Bronchial epithelial cell (primary cell): ENCODE measurements around the gene CEP76. TPM values are rescaled to one million over a fixed set of nuclear protein-coding genes. Genes with fewer than 3 reads are reported as not detected.

Experiments
- DNase-seq: peaks from one replicate; pipeline ENCODE4 v3.0.0-alpha.2; 2010; ENCODE audit warnings: low read depth
- FAIRE-seq: peaks from 2 replicates; lab custom pipeline; 2011; peaks lifted over from hg19 to GRCh38; lab: Jason Lieb, UNC
- H3K27me3 ChIP-seq: 2 replicates; pipeline ENCODE4 v1.5.1; 2011; ENCODE audit warnings: low read length; ENCODE audit not compliant: control insufficient read depth, insufficient read depth
- H3K36me3 ChIP-seq: 2 replicates; pipeline ENCODE4 v1.5.1; 2011; ENCODE audit warnings: low read length; ENCODE audit not compliant: control insufficient read depth, insufficient read depth
- H3K4me3 ChIP-seq: 2 replicates; pipeline ENCODE4 v1.5.1; 2011; ENCODE audit warnings: mild to moderate bottlenecking, low read depth, low read length, control low read depth
- CTCF ChIP-seq: IDR thresholded peaks from 2 replicates; pipeline ENCODE4 v1.5.1; 2011; ENCODE audit warnings: mild to moderate bottlenecking, moderate library complexity, low read length, control low read depth, inconsistent platforms; ENCODE audit not compliant: insufficient read depth, severe bottlenecking
- total RNA-seq: library from RNA; depleted of rRNA; stranded (reverse); fragments of >200 nt; gene quantifications from 2 replicates; pipeline ENCODE4 v1.2.1, GENCODE V29; 2014

Gene CEP76
- total RNA-seq, 1 donor from 2014 or later: 11.3 TPM

- H3K4me3 ChIP-seq: no peak overlapping the region
- DNase-seq (peak; percentile 96), FAIRE-seq (no peak)
- H3K27me3 ChIP-seq: no peaks in the 10 kb centered on the region
- no peaks in the 10 kb centered on the region for H3K36me3 ChIP-seq
- TF ChIP-seq CTCF: no peak
Observed at GRCh38 chr18:12742453-12742852, 39.9 kb upstream of the CEP76 start.

GRCh38 chr18:12741351-12741750, 38.8 kb upstream of the CEP76 start:
- peak; percentile 99 for DNase-seq
- Histone ChIP-seq H3K27me3 (no peaks in the 10 kb centered on the region), H3K36me3 (no peaks in the 10 kb centered on the region), H3K4me3 (no peak overlapping the region)
- peak; percentile 86 for FAIRE-seq
- TF ChIP-seq CTCF: no peak

- Histone ChIP-seq H3K4me3 (no peak overlapping the region), H3K36me3 (no peaks in the 10 kb centered on the region), H3K27me3 (no peaks in the 10 kb centered on the region)
- FAIRE-seq: no peak
- TF ChIP-seq CTCF: no peak
- DNase-seq: no peak
Observed at GRCh38 chr18:12737243-12737902, 34.9 kb upstream of the CEP76 start.

- peak; percentile 84 for TF ChIP-seq CTCF
Observed at GRCh38 chr18:12726774-12727550, 24.4 kb upstream of the CEP76 start.

GRCh38 chr18:12726331-12726730, 23.8 kb upstream of the CEP76 start:
- FAIRE-seq: no peak
- Histone ChIP-seq H3K27me3 (no peaks in the 10 kb centered on the region), H3K4me3 (no peak overlapping the region), H3K36me3 (peaks cover 4% of the 10 kb centered on the region)
- DNase-seq: no peak
- TF ChIP-seq CTCF: no peak

More at GRCh38 chr18:12726774-12727550, 24.4 kb upstream of the CEP76 start:
- Histone ChIP-seq H3K36me3 (peaks cover 4% of the 10 kb centered on the region), H3K4me3 (no peak overlapping the region), H3K27me3 (no peaks in the 10 kb centered on the region)
- DNase-seq (peak; percentile 74), FAIRE-seq (peak; percentile 13)
